Activated CD8-positive, alpha-beta memory T cell treated with anti-CD3 and anti-CD28 coated beads for 48 hours (primary cell): Measurements from ENCODE around the gene SEMA6A.
A peak's percentile ranks its signal among the peaks of the same experiment; 100 is the strongest.

ENCODE experiments used
- DNase-seq, 3 experiments: peaks; one replicate each; pipeline ENCODE4 v3.0.0-alpha.2; 2020; ENCODE audit warnings: low read depth in 2 of 3, low spot score in 2 of 3

Gene SEMA6A

GRCh38 chr5:116574367-116575325 lies at the start of gene SEMA6A:
TSS of gene SEMA6A (minus strand) at chr5:116574823. CDS start at chr5:116504944, 69,879 bp downstream.
- DNase-seq = peak in 2 of 3 experiments; percentile 32 to 44

GRCh38 chr5:116622375-116623050 lies 47.9 kb upstream of the SEMA6A start:
- no peak for DNase-seq

- no peak for DNase-seq
Observed at GRCh38 chr5:116621599-116621998, 47.0 kb upstream of the SEMA6A start.

GRCh38 chr5:116616876-116617275 lies 42.3 kb upstream of the SEMA6A start:
- no peak for DNase-seq

- DNase-seq = no peak
Observed at GRCh38 chr5:116614603-116614920, 39.9 kb upstream of the SEMA6A start.

- no peak for DNase-seq
Observed at GRCh38 chr5:116613445-116613844, 38.8 kb upstream of the SEMA6A start.

- no peak for DNase-seq
Observed at GRCh38 chr5:116612431-116612830, 37.8 kb upstream of the SEMA6A start.

GRCh38 chr5:116605310-116606070 lies 30.9 kb upstream of the SEMA6A start:
- DNase-seq = no peak

GRCh38 chr5:116604805-116605204 lies 30.2 kb upstream of the SEMA6A start:
- no peak for DNase-seq

GRCh38 chr5:116600876-116601275 lies 26.3 kb upstream of the SEMA6A start:
- DNase-seq = no peak

- DNase-seq = no peak
Observed at GRCh38 chr5:116598911-116599310, 24.3 kb upstream of the SEMA6A start.

- DNase-seq = no peak
Observed at GRCh38 chr5:116595498-116595897, 20.9 kb upstream of the SEMA6A start.

- no peak for DNase-seq
Observed at GRCh38 chr5:116593340-116593739, 18.7 kb upstream of the SEMA6A start.

GRCh38 chr5:116585227-116585626 lies 10.6 kb upstream of the SEMA6A start:
- no peak for DNase-seq

GRCh38 chr5:116583862-116584222 lies 9.2 kb upstream of the SEMA6A start:
- no peak for DNase-seq

- DNase-seq = no peak
Observed at GRCh38 chr5:116583085-116583861, 8.7 kb upstream of the SEMA6A start.

- DNase-seq = no peak
Observed at GRCh38 chr5:116581910-116582309, 7.3 kb upstream of the SEMA6A start.

- DNase-seq = no peak
Observed at GRCh38 chr5:116579144-116579543, 4.5 kb upstream of the SEMA6A start.

- DNase-seq = no peak
Observed at GRCh38 chr5:116578676-116579075, 4.1 kb upstream of the SEMA6A start.

GRCh38 chr5:116577064-116577788 lies 2.6 kb upstream of the SEMA6A start:
- no peak for DNase-seq
